Adrenal gland (tissue), 19 donors: ENCODE data around the gene PRSS58. TPM values are rescaled to one million over a fixed set of nuclear protein-coding genes. Genes with fewer than 3 reads are reported as not detected.

Experiments used
- DNase-seq, 7 donors: peaks; one replicate each; pipeline ENCODE4 v3.0.0-alpha.2; 2019 to 2020
- H3K27ac ChIP-seq, 5 donors: fragments of 200-600 bp; sonication (generic) in 4 of 5; 1 replicate in 3 of 5; 2 replicates in 2 of 5; pipeline versions ENCODE4 v1.5.1 to v1.8.0; 2016 to 2020; ENCODE audit warnings: mild to moderate bottlenecking in 1 of 5
- H3K27me3 ChIP-seq: fragments of 200-600 bp; 2 replicates; pipeline ENCODE4 v1.8.0; 2021
- H3K36me3 ChIP-seq, 2 donors: fragments of 200-600 bp; replicated peaks in 1 of 2; 1 replicate in 1 of 2; 2 replicates in 1 of 2; pipeline versions ENCODE4 v1.5.1 to v1.8.0; 2018 to 2022
- H3K4me1 ChIP-seq, 2 donors: fragments of 200-600 bp; replicated peaks in 1 of 2; 1 replicate in 1 of 2; 2 replicates in 1 of 2; pipeline versions ENCODE4 v1.5.1 to v1.8.0; 2018 to 2021
- H3K4me3 ChIP-seq, 4 donors: fragments of 200-600 bp; sonication (generic) in 3 of 4; one replicate each; pipeline ENCODE4 v1.5.1; 2016 to 2018
- H3K9me3 ChIP-seq, 3 donors: fragments of 200-600 bp; sonication (generic) in 1 of 3; replicated peaks in 1 of 3; 1 replicate in 2 of 3; 2 replicates in 1 of 3; pipeline versions ENCODE4 v1.5.1 to v1.8.0; 2016 to 2021
- POLR2A ChIP-seq, 2 donors: fragments of 450-650 bp; IDR thresholded peaks; one replicate each; pipeline ENCODE4 v1.6.1; 2017; ENCODE audit warnings: antibody characterized with exemption in 2 of 2, mild to moderate bottlenecking in 2 of 2, moderate library complexity in 1 of 2
- WGBS, 4 donors: extraction: QIAGEN DNeasy Blood & Tissue Kit in 2 of 4; methylation state at CpG; one replicate each; pipeline versions ENCODE4 v1.1.5 to v1.1.7; 2013 to 2017; 5-methylcytosine and 5-hydroxymethylcytosine counted together
- intact Hi-C, 2 donors: fragments of 100-400 bp; cut with DNase I; formaldehyde crosslinking; loops; one replicate each; pipeline versions ENCODE4 v1.14.1 to v1.15.0; 2022 to 2023
- long read RNA-seq, 10 donors: library from polyadenylated mRNA in 3 of 10; unstranded in 2 of 10; stranded (forward) in 1 of 10; transcript quantifications; one replicate each; pipeline ENCODE4 v2.0.0 and lab custom pipeline, GENCODE V29; 2021 to 2026
- polyA plus RNA-seq, 3 donors: library from polyadenylated mRNA; stranded (reverse); fragments of 200-250 nt in 2 of 3; fragments of 350-450 nt in 1 of 3; fragmentation: Illumina TruSeq in 1 of 3; extraction: RNeasy Lipid Tissue Mini Kit (QIAGEN cat#74804) in 1 of 3; gene quantifications; one replicate each; pipeline ENCODE4 v1.2.3, GENCODE V29; 2013 to 2014
- total RNA-seq, 9 donors: library from RNA; depleted of rRNA in 4 of 9; stranded (reverse); fragments of >200 nt in 4 of 9; fragments of 120-200 nt in 1 of 9; fragmentation: NEBNext Ultra II Directional in 1 of 9; extraction: Animal tissue kit (Norgen Biotek cat#: 25700) in 1 of 9; gene quantifications; one replicate each; pipeline versions ENCODE4 v1.1.0 to v1.2.4, GENCODE V29; 2013 to 2023
- TF ChIP-seq, protein P1 (sequence below), 6 experiments: fragments of 450-650 bp in 4 of 6; fragments of 200-600 bp in 2 of 6; sonication (generic) in 1 of 6; IDR thresholded peaks; 1 replicate in 5 of 6; 2 replicates in 1 of 6; pipeline versions ENCODE4 v1.5.1 to v1.8.0; 2016 to 2021; ENCODE audit warnings: antibody characterized with exemption in 6 of 6, mild to moderate bottlenecking in 2 of 6, moderate library complexity in 1 of 6
- donor health status: healthy with polysubstance abuse.
- donor health status: Bipolar disorder and iron deficiency.
- donor health status: DM: yes; HTN: yes; CAD: no.
- donor health status: DM: no; HTN: no; CAD: no.
- donor health status: DM: no; HTN: no; CAD: no.
- donor health status: DM: yes; HTN: yes; CAD: no.

PRSS58 gene
- total RNA-seq = not detected
- not detected for polyA plus RNA-seq
- long read RNA-seq, donor 1 = 0 reads
- long read RNA-seq, donor 2 = 0 reads
- long read RNA-seq, donor 3 = 0 reads
- long read RNA-seq, donor 4 = 0 reads
- long read RNA-seq, donor 5 = 0 reads
- long read RNA-seq, donor 6 = 0 reads
- long read RNA-seq, donor 7 = 0 reads
- long read RNA-seq, donor 8 = 0 reads
- long read RNA-seq, donor 9 = 0 reads
- long read RNA-seq, donor 10 = 0 reads

- no peak within 1 kb of the TSS for H3K4me3 ChIP-seq
- no peaks in the 10 kb centered on the region for H3K9me3 ChIP-seq
- DNase-seq = no peak
- no peaks in the 10 kb centered on the region for H3K36me3 ChIP-seq
- intact Hi-C loops = no loop called here
- H3K4me1 ChIP-seq = no peaks in the 10 kb centered on the region
- no peak within 1 kb of the TSS for H3K27ac ChIP-seq
- no peaks in the 10 kb centered on the region for H3K27me3 ChIP-seq
- WGBS, 4 donors = 50 to 90% (median 67%) methylated on average over 1 of the region's 1 CpG
- no peak for TF ChIP-seq POLR2A (IDR thresholded peaks at IDR 0.05)
- TF ChIP-seq, protein P1, sequence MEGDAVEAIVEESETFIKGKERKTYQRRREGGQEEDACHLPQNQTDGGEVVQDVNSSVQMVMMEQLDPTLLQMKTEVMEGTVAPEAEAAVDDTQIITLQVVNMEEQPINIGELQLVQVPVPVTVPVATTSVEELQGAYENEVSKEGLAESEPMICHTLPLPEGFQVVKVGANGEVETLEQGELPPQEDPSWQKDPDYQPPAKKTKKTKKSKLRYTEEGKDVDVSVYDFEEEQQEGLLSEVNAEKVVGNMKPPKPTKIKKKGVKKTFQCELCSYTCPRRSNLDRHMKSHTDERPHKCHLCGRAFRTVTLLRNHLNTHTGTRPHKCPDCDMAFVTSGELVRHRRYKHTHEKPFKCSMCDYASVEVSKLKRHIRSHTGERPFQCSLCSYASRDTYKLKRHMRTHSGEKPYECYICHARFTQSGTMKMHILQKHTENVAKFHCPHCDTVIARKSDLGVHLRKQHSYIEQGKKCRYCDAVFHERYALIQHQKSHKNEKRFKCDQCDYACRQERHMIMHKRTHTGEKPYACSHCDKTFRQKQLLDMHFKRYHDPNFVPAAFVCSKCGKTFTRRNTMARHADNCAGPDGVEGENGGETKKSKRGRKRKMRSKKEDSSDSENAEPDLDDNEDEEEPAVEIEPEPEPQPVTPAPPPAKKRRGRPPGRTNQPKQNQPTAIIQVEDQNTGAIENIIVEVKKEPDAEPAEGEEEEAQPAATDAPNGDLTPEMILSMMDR (IDR thresholded peaks at IDR 0.05) = no peak
These were observed at the start of gene PRSS58 for GRCh38 chr7:142257958-142258357. TSS of gene PRSS58 (minus strand) at chr7:142258058. CDS start at chr7:142257707, 351 bp downstream.

DNA sequence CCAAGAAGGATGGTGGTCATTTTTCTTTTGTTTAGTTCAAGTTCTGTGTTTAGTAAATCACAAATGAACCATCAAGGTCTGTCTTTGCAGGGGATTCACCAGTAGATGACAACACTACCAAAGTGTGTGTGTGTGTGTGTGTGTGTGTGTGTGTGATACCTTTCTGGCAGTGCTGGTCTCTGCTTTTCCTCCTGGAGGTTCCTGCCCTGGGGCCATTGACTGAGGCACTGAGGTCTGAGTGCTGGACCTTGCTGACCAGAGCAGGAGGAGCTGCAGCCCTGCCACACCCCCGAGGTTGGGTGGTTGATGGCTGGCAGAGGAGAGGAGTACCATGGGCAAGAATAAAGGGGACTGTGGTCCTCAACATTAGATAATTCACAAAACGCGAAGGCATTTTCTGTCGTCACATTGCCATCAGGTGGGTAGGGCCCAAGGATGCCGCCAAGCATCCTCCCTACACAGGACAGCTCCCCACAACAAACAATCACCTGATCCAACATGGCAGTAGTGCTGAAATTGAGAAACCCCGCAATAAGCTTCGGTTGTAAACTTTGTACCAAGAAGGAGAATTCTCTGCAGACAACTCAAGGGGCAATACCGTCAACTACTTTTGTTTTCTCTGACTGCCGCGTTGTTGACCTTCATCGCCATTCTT, 49.5 kb upstream of the PRSS58 start:
- DNase-seq = no peak
- no peak for TF ChIP-seq POLR2A (IDR thresholded peaks at IDR 0.05)
- TF ChIP-seq, protein P1 (IDR thresholded peaks at IDR 0.05) = no peak
- WGBS, 4 donors = 49 to 65% (median 62%) methylated on average over 10 to 11 of the region's 11 CpGs
- no peaks in the 10 kb centered on the region for H3K27me3 ChIP-seq
- intact Hi-C loops = no loop called here
- H3K9me3 ChIP-seq = no peaks in the 10 kb centered on the region
- no peak overlapping the region for H3K27ac ChIP-seq
- no peaks in the 10 kb centered on the region for H3K4me1 ChIP-seq
- no peak overlapping the region for H3K4me3 ChIP-seq
- H3K36me3 ChIP-seq = no peaks in the 10 kb centered on the region

- no peak overlapping the region for H3K27ac ChIP-seq
- intact Hi-C loops = no loop called here
- H3K9me3 ChIP-seq = no peaks in the 10 kb centered on the region
- no peaks in the 10 kb centered on the region for H3K4me1 ChIP-seq
- H3K4me3 ChIP-seq = no peak overlapping the region
- no peaks in the 10 kb centered on the region for H3K36me3 ChIP-seq
- TF ChIP-seq POLR2A (IDR thresholded peaks at IDR 0.05) = no peak
- TF ChIP-seq, protein P1 (IDR thresholded peaks at IDR 0.05) = no peak
- WGBS, 4 donors = 11 to 20% (median 14%) methylated on average over 2 of the region's 2 CpGs
- DNase-seq = no peak
- no peaks in the 10 kb centered on the region for H3K27me3 ChIP-seq
These were observed 45.8 kb upstream of the PRSS58 start for GRCh38 chr7:142303650-142304049.

DNA sequence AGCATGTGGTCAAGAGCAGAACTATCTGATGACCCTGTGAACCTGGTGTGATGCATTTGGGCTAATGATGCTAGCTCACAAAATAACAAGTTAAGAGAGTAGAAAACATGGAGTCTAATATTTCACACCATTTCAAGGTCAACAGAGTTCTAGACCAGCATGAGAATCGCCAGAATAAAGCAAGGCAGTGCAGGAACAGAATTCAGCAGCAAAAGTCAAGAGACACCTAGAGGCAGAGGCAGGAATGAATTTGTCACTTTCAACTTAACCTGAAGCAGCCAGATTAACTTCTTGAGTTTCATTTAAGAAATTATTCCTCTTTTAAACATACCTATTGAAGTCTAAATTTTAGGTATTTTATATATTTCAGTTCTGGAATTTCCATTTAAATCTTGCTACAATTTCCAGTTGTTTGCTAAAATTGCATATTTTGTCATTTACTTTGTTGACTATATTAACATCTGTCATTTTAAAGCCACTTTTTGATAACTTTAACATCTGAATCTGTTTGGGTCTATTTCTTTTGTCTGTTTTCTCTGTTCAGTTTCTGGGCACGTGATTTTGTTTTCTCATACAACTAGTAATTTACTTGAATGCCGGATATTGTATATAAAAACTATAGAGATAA, 44.2 kb upstream of the PRSS58 start:
- no peak for TF ChIP-seq POLR2A (IDR thresholded peaks at IDR 0.05)
- TF ChIP-seq, protein P1 (IDR thresholded peaks at IDR 0.05) = peak in 3 of 6 experiments; percentile 7 to 39 (median 9)
- WGBS, 4 donors = 39 to 43% (median 42%) methylated on average over 3 of the region's 3 CpGs
- no peak overlapping the region for H3K27ac ChIP-seq
- H3K4me1 ChIP-seq = no peaks in the 10 kb centered on the region
- no peak for DNase-seq
- H3K36me3 ChIP-seq = no peaks in the 10 kb centered on the region
- no peaks in the 10 kb centered on the region for H3K27me3 ChIP-seq
- intact Hi-C loops = no loop called here
- H3K9me3 ChIP-seq = no peaks in the 10 kb centered on the region
- H3K4me3 ChIP-seq = no peak overlapping the region
